ENCODE results near the gene CDR2L.
A peak's percentile ranks its signal among the peaks of the same experiment; 100 is the strongest.
"Not testable (repeated sequence)": the region's sequence is repeated elsewhere in the genome, so short reads cannot be mapped to it uniquely, and the experiment has no call there.

CDR2L gene

DNA sequence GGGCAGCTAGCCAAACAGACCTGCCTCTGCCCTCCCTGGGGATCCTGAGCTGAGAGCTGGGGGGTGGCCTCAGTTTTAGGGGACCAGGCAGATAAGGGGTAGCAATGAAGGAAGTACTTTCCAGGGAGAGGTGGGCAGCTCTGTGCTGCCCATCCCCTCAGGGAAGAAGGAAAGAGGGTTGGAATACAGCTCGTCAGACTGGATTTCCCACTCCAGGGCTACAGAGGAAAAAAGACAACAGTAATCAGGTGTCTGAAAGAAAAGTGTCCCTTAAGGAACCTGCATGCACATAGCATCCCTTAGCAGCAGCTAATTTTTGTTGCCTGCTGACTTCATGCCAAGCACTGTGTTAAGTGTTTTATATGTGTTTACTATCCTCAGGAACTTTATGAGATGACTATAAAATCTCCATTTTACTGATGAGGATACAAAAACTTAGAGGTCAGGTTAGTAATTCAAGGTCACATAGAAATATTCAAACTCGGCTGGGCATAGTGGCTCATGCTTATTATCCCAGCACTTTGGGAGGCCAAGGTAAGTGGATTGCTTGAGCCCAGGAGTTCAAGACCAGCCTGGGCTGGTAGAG, 21.8 kb downstream of the CDR2L start:
- no peak for ATAC-seq
- H3K4me1 Mint-ChIP-seq = peaks cover 19% of the 10 kb centered on the region
- no peaks in the 10 kb centered on the region for H3K9me3 Mint-ChIP-seq
- H3K27ac Mint-ChIP-seq = no peak overlapping the region
- no peak overlapping the region for H3K4me3 Mint-ChIP-seq
- H3K36me3 Mint-ChIP-seq = peaks cover 5% of the 10 kb centered on the region
- H3K27me3 Mint-ChIP-seq = peaks cover 18% of the 10 kb centered on the region

DNA sequence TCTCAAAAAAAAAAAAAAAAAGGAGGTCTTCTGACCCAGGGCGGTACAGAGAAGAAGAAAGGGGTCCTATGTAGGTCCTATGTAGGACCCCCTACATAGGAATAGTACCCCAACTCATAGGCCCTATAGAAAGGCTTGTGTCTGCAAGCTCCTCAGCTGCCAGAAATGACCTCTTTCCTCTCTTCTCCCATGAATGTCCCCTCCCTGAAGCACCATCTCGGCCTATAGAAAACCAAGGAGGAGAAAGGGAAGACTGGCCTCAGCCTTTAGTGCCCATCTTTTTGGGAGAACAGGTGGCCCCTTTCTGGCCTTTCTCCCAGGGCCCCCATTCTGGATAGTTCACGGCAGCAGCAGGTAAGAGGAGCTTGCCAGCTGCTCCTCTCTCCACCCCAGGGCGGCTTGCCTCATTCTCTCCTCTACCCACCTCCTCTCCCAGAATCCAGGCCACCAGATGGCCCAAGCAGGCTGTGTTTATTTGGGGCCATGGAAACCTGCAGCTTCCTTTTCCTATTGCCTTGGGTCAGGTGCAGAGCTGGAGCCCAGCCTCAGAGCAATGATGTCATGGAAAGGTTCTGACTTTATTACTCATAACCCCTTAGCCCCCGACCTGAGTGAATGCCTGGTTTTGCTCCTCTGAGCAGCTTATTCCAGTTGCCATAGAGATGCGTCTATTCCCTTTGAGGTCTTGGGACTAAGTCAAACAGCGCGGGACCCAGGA, 23.4 kb downstream of the CDR2L start:
- Mint-ChIP-seq H3K27ac (no peak overlapping the region), H3K4me3 (no peak overlapping the region), H3K27me3 (peaks cover 9% of the 10 kb centered on the region), H3K4me1 (peaks cover 28% of the 10 kb centered on the region), H3K9me3 (no peaks in the 10 kb centered on the region), H3K36me3 (peaks cover 16% of the 10 kb centered on the region)
- no peak for ATAC-seq

DNA sequence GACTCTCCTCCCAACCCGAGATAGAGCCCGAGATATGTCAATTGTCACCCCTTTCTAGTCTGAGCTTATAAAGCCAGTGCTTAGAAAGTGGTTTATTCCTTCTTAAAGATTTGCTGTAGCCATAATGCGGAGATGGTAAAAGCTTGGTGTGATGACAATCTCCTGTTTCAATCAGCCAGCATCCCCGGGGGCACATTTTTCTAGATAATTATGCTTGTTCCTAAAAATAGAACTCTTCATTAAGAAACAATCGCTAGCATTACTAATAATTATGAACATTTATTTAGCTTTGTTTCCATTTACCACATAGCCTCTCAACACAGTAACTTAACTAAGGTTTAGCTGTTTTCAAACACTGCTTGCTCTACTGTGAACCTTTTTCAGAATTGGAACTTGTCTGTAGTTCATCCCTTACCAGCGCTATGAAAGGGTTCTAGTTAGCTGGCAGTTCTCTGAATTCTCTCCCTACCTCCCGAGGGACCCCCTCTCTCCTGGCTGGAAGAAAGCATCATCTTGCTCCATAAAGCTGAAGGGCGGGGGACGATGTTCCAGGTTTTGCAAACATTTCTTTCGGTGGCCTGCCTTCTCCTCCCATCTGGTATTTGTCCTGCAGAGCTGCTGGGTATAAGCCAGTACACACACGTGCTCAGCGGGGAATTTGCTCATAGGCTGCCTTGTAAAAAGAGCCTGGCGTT, 24.1 kb downstream of the CDR2L start:
- H3K9me3 Mint-ChIP-seq = no peaks in the 10 kb centered on the region
- H3K27me3 Mint-ChIP-seq = peaks cover 2% of the 10 kb centered on the region
- peak overlapping the region; percentile 91 for H3K27ac Mint-ChIP-seq
- H3K4me1 Mint-ChIP-seq = peaks cover 34% of the 10 kb centered on the region
- peak overlapping the region; percentile 87 for H3K4me3 Mint-ChIP-seq
- H3K36me3 Mint-ChIP-seq = peaks cover 16% of the 10 kb centered on the region
- no peak for ATAC-seq

DNA sequence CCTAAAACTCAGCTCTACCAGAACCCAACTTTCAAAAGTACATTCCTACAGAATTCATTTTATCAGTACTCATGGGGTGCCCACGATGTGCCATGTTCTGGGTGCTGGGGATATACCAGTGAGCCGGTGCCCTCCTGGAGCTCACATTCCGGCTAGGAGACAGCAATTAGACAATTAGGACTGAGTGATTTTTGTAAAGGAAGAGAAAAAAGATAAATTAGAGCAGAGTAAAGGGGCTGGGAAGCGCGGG, 24.6 kb downstream of the CDR2L start:
- peak overlapping the region; percentile 87 for H3K4me3 Mint-ChIP-seq
- peaks cover 16% of the 10 kb centered on the region for H3K36me3 Mint-ChIP-seq
- peaks cover 34% of the 10 kb centered on the region for H3K4me1 Mint-ChIP-seq
- ATAC-seq = no peak
- no peaks in the 10 kb centered on the region for H3K9me3 Mint-ChIP-seq
- H3K27ac Mint-ChIP-seq = peak overlapping the region; percentile 91
- no peaks in the 10 kb centered on the region for H3K27me3 Mint-ChIP-seq

DNA sequence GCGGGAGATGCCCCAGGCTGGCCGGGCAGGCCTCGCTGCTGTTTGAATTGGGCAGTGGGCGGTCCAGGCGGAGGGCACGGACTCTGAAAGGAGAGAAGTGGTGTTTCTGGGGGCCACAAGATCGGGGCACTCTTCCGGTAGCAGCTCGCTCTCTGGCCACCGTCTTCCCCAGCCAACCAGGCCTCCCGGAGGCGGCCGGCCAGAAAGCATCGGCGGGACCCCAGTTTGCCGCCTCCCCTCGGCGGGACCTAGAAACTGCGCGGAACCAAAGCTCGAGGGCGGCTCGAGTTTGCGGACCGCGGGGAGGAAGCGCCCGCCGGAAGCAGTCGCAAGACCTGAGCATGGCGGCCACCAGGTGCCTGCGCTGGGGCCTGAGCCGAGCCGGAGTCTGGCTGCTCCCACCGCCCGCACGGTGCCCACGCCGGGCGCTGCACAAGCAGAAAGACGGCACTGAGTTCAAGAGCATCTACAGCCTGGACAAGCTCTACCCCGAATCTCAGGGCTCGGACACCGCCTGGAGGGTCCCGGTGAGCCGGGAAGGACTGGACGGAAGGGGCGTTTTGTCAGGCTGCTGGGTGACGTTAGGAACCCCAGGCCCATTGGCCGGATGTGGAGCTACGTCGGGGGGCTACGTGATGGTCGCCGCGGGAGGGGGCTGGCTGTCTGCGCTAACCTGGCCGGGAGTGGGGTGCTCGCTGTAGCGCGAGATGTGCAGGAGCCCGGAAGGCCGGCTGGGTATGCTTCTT, 25.1 kb downstream of the CDR2L start, which contains the start of gene MRPL58:
MRPL58 (plus strand) TSS at position 325 of the 746 bp plus-strand sequence; CDS start at position 342, 17 bp downstream.
- Mint-ChIP-seq H3K27me3 (no peaks in the 10 kb centered on the region), H3K27ac (peak within 1 kb of the TSS; percentile 91), H3K4me3 (peak within 1 kb of the TSS; percentile 87), H3K4me1 (peaks cover 34% of the 10 kb centered on the region), H3K36me3 (peaks cover 16% of the 10 kb centered on the region), H3K9me3 (no peaks in the 10 kb centered on the region)
- peak; percentile 95 for ATAC-seq

DNA sequence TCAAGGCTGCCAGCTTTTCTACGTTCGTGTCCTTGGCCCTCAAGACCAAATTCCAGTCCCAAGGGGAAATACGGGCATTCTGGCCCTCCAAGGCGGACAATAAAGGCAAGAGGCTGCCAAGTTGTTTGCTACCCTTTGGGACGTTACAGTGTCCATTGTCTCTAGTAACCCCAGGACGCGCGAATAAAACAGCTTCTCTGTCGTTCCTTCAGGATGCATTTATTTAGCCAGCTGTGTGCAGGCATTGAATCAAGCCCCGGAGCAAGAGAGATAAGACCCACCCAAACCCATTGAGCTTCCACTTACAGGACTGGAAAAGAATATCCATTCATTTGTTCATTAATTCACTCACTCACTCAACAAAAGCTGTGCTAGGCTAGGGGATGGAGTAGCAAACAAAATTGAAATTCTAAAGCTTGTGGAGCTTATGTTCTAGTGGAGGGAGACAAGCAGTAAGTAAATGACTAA, 25.7 kb downstream of the CDR2L start:
- Mint-ChIP-seq H3K4me3 (peak overlapping the region; percentile 87), H3K27ac (peak overlapping the region; percentile 91), H3K36me3 (peaks cover 16% of the 10 kb centered on the region)

DNA sequence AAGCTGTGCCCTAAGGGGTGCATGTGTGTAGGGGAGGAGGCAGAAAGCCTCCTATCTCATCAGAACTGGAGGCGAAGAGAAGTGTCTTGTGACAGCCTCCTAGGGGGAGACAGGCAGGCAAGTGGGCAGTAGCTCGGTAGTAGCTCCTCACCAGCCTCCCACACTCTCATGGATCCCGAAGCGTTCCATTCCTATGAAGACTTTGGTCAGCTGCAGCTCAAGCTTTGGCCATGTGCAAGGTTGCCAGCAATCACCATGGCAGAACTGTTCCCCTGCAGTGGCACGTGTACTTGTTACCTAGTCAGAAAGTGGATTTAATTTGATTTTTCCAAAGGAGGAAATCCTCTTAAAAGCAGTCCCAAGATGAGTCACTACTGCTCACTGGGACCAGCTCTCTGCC, 31.7 kb downstream of the CDR2L start:
- ATAC-seq = no peak
- Mint-ChIP-seq H3K27ac (no peak overlapping the region), H3K36me3 (peaks cover 56% of the 10 kb centered on the region), H3K4me1 (peaks cover 15% of the 10 kb centered on the region), H3K27me3 (no peaks in the 10 kb centered on the region), H3K4me3 (no peak overlapping the region), H3K9me3 (no peaks in the 10 kb centered on the region)

More for the DNA sequence above, 25.7 kb downstream of the CDR2L start:
- Mint-ChIP-seq H3K4me1 (peaks cover 34% of the 10 kb centered on the region), H3K9me3 (no peaks in the 10 kb centered on the region), H3K27me3 (no peaks in the 10 kb centered on the region)
- ATAC-seq = no peak

DNA sequence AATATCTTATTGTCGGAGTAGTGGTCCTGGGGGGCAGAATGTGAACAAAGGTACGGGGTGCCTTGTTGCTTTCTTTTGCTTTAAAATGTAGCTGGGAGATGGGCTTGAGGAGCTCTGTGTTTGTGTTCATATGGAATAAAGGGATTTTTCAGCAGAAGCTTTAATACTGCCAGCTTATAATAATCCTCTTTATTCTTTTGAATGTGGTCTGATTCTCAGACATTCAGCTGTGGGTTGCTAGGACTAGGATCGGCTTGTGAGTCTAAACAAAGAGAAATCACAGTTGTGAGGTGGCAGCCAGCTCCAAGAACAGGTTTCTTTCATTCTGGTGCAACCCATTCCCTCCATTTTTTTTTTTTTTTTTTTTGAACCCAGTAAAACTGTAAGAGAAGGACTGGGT, 32.3 kb downstream of the CDR2L start:
- Mint-ChIP-seq H3K36me3 (peaks cover 56% of the 10 kb centered on the region), H3K9me3 (no peaks in the 10 kb centered on the region), H3K27me3 (no peaks in the 10 kb centered on the region), H3K4me1 (peaks cover 13% of the 10 kb centered on the region), H3K4me3 (no peak overlapping the region), H3K27ac (no peak overlapping the region)
- no peak for ATAC-seq

DNA sequence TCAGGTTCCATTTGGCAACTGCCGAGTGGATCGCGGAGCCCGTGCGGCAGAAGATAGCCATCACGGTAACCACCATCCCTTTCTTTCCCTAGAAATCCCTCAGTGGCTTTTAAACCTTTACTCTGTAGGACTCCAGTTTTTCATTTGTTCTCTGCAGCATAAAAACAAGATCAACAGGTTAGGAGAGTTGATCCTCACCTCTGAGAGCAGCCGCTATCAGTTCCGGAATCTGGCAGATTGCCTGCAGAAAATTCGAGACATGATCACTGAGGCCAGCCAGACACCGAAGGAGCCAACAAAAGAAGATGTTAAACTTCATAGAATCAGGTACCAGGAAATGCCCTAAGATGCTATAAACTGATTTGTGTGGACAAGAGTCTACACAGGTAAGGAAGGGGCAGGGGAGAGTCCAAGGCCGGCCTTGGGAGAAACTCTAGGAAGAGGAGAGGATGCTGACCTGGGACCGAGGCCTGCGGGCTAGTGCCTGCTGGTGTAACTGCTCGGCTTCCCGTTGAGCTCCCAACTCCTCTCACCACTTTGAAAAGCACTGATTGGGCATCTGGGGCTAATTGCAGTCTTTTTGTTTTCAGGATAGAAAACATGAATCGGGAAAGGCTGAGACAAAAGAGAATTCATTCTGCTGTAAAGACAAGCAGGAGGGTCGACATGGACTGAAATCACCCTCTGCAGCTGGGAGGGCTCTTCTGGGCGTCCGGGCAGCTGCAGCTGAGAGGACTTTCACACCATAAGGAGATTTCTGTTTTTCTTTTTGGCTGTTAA, 33.1 kb downstream of the CDR2L start:
- H3K36me3 Mint-ChIP-seq = peaks cover 55% of the 10 kb centered on the region
- ATAC-seq = no peak
- H3K4me1 Mint-ChIP-seq = peaks cover 6% of the 10 kb centered on the region
- no peaks in the 10 kb centered on the region for H3K9me3 Mint-ChIP-seq
- no peaks in the 10 kb centered on the region for H3K27me3 Mint-ChIP-seq
- no peak overlapping the region for H3K4me3 Mint-ChIP-seq
- no peak overlapping the region for H3K27ac Mint-ChIP-seq

DNA sequence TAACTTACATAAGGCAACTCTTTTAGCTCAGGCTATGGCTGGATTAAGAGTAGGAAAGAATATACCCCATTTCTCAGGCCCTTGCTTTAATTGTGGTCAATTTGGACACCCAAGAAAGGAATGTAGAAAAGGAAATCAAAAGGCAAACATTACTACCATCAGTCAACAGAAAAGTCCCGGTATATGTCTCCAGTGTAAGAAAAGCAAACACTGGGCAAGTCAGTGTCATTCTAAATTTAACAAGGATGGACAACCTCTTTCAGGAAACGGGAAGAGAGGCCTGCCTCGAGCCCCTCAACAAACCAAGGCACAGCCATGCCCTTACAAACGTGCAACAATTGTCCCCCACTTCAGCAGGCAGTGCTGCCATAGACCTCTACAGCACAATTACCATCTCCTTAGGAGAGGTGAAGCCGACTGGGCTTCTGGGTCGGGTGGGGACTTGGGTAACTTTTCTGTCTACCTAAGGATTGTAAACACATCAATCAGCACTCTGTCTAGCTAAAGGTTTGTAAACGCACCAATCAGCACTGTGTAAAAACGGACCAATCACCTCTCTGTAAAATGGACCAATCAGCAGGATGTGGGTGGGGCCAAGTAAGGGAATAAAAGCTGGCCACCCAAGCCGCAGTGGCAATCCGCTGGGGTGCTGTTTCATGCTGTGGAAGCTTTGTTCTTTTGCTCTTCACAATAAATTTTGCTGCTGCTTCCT, 37.4 kb downstream of the CDR2L start:
- peaks cover 3% of the 10 kb centered on the region for H3K9me3 Mint-ChIP-seq
- H3K27me3 Mint-ChIP-seq = no peaks in the 10 kb centered on the region
- H3K4me3 Mint-ChIP-seq = no peak overlapping the region
- no peak for ATAC-seq
- no peak overlapping the region for H3K27ac Mint-ChIP-seq
- peaks cover 46% of the 10 kb centered on the region for H3K36me3 Mint-ChIP-seq
- no peaks in the 10 kb centered on the region for H3K4me1 Mint-ChIP-seq

DNA sequence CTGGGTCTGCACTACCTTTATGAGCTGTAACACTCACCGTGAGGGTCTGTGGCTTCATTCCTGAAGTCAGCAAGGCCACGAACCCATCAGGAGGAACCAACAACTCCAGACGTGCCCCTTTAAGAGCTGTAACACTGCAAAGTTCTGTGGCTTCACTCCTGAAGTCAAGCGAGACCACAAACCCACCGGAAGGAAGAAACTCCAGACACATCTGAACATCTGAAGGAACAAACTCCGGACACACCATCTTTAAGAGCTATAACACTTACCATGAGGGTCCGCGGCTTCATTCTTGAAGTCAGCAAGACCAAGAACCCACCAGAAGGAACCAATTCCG, 37.9 kb downstream of the CDR2L start:
- H3K9me3 Mint-ChIP-seq, ATAC-seq, H3K27ac Mint-ChIP-seq: not testable (repeated sequence)

DNA sequence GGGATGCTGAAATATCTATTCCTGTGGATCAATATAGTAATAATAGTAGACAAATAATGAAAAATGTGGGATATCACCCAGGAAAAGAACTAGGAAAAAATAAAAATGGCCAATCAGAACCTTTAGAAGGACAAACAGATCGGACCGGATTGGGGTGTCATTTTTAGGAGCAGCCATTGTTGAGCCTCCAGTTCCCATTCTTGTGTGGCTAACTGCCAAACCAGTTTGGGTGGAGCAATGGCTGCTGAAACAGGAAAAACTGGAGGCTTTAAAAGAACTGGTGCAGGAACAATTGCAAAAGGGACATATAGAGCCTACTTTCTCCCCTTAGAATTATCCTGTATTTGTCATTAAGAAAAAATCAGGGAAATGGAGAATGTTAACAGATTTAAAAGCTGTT, 39.2 kb downstream of the CDR2L start:
- H3K4me1 Mint-ChIP-seq = not testable (repeated sequence)

More for the DNA sequence above, 37.9 kb downstream of the CDR2L start:
- H3K4me1 Mint-ChIP-seq, H3K27me3 Mint-ChIP-seq, H3K4me3 Mint-ChIP-seq: not testable (repeated sequence)
- peaks cover 42% of the 10 kb centered on the region for H3K36me3 Mint-ChIP-seq

DNA sequence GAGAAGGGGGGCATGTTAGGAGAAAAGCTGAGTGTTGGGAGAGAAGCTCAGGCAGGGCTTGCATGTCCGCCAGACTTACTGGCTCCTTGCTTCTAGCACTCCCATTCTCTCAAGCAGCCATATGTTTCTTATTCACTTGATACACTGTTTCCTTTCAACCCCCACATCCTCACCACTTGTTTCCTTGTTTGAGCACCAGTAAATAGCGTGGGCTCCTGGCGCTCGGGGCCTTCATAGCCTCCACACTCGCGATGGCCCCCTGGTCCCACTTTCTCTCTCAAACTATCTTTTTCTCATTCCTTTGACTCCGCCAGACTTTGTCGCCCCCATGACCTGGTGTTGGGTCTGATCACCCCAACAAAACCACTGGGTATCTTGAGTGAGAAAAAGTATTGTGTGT, 42.7 kb downstream of the CDR2L start:
- H3K27me3 Mint-ChIP-seq = no peaks in the 10 kb centered on the region
- H3K9me3 Mint-ChIP-seq = peaks cover 6% of the 10 kb centered on the region
- no peak for ATAC-seq
- H3K4me3 Mint-ChIP-seq = no peak overlapping the region
- H3K4me1 Mint-ChIP-seq = peaks cover 33% of the 10 kb centered on the region
- H3K36me3 Mint-ChIP-seq = peaks cover 3% of the 10 kb centered on the region
- H3K27ac Mint-ChIP-seq = no peak overlapping the region

More for the DNA sequence above, 39.2 kb downstream of the CDR2L start:
- not testable (repeated sequence) for H3K27me3 Mint-ChIP-seq, ATAC-seq, H3K4me3 Mint-ChIP-seq, H3K27ac Mint-ChIP-seq, H3K9me3 Mint-ChIP-seq
- peaks cover 30% of the 10 kb centered on the region for H3K36me3 Mint-ChIP-seq

DNA sequence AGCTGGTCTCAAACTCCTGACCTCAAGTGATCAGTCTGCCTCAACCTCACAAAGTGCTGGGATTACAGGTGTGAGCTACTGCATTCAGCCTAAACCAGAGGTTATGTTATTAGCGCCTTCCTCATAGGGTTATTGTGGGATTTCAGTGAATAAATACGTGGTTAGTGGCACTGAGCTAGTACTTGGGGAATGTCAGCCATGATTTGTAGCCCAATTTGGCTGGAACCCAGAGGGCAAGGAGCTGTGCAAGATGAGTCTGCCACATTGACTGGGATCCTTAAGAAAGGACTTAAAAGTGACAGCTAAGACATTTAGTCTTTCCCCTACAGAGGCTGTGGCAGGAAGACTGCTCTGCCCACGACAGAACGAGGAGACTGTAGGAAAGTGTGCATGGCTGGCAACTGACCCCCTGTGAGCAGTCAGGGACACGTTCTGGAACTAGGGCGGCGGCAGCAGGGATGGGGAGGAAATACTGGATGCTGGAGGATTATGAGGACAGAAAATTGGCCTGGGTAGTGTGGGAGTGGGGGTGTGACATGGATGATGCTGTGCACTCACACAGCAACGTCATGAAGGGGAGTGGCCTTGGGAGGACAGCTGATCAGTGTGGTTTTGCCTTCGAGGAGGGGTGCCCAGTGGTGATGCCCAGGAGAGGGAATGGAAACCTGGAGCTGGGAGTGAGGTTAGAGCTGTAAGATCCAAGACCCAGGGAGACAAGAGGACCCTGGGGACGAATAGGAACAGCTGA, 44.7 kb downstream of the CDR2L start:
- peak overlapping the region; percentile 14 for H3K27ac Mint-ChIP-seq
- no peaks in the 10 kb centered on the region for H3K27me3 Mint-ChIP-seq
- H3K9me3 Mint-ChIP-seq = peaks cover 3% of the 10 kb centered on the region
- peak overlapping the region; percentile 74 for H3K4me3 Mint-ChIP-seq
- ATAC-seq = peak; percentile 57
- peaks cover 36% of the 10 kb centered on the region for H3K4me1 Mint-ChIP-seq
- peaks cover 5% of the 10 kb centered on the region for H3K36me3 Mint-ChIP-seq

Measured in stimulated activated memory B cell treated with anti-CD40 and anti-IgM and Interleukin-4, amounts not matched to agents 10 μg/mL and 1 μg/mL and 100 μg/mL, for 72 hours (primary cell).